Endodermal cell (in vitro differentiated cells): ENCODE results near the gene ARL3. TPM values are rescaled to one million over a fixed set of nuclear protein-coding genes. Genes with fewer than 3 reads are reported as not detected.

Experiments
- DNase-seq: peaks from one replicate; pipeline ENCODE4 v3.0.0-alpha.2; 2017
- H3K27ac ChIP-seq: 2 replicates; pipeline ENCODE4 v1.5.1; 2013; ENCODE audit warnings: mild to moderate bottlenecking, low read depth, low read length, moderate library complexity
- H3K27me3 ChIP-seq: 2 replicates; pipeline ENCODE4 v1.6.1; 2013; ENCODE audit warnings: mild to moderate bottlenecking, low read length, moderate library complexity; ENCODE audit not compliant: insufficient read depth, control insufficient read depth, poor library complexity, severe bottlenecking
- H3K36me3 ChIP-seq: 2 replicates; pipeline ENCODE4 v1.7.0; 2013; ENCODE audit warnings: mild to moderate bottlenecking, low read length, moderate library complexity; ENCODE audit not compliant: control insufficient read depth, insufficient read depth
- H3K4me1 ChIP-seq: one replicate; pipeline ENCODE4 v1.7.0; 2013; ENCODE audit warnings: low read length; ENCODE audit not compliant: control insufficient read depth, insufficient read depth
- H3K4me3 ChIP-seq: 2 replicates; pipeline ENCODE4 v1.5.1; 2013; ENCODE audit warnings: mild to moderate bottlenecking, low read length, moderate library complexity
- H3K9ac ChIP-seq: 2 replicates; pipeline ENCODE4 v1.6.1; 2013; ENCODE audit warnings: mild to moderate bottlenecking, low read length, moderate library complexity; ENCODE audit not compliant: poor library complexity, severe bottlenecking; ENCODE audit errors: extremely low read depth
- H3K9me3 ChIP-seq: 2 replicates; pipeline ENCODE4 v1.6.1; 2013; ENCODE audit warnings: mild to moderate bottlenecking, low read length, moderate library complexity; ENCODE audit not compliant: control insufficient read depth
- H3K27ac Mint-ChIP-seq: 2 replicates; pipeline ENCODE4 v1.8.0; 2020; ENCODE audit warnings: mixed read lengths
- H3K27me3 Mint-ChIP-seq: 2 replicates; pipeline ENCODE4 v1.8.0; 2021; ENCODE audit warnings: mild to moderate bottlenecking, mixed read lengths; ENCODE audit not compliant: insufficient read depth
- H3K36me3 Mint-ChIP-seq: 2 replicates; pipeline ENCODE4 v1.8.0; 2020; ENCODE audit warnings: low read depth, mixed read lengths
- H3K4me1 Mint-ChIP-seq: 2 replicates; pipeline ENCODE4 v1.8.0; 2020; ENCODE audit warnings: mixed read lengths
- H3K4me3 Mint-ChIP-seq: 2 replicates; pipeline ENCODE4 v1.8.0; 2020; ENCODE audit warnings: mild to moderate bottlenecking, moderate library complexity, mixed read lengths
- H3K9me3 Mint-ChIP-seq: 2 replicates; pipeline ENCODE4 v1.8.0; 2020; ENCODE audit warnings: mild to moderate bottlenecking, mixed read lengths
- WGBS, 2 experiments: methylation state at CpG; one replicate each; pipeline versions ENCODE4 v1.1.5 to v1.1.7; 2013; ENCODE audit warnings: missing lambda C conversion rate in 2 of 2, mixed read lengths in 1 of 2; ENCODE audit not compliant: insufficient coverage in 1 of 2, insufficient read length in 1 of 2; 5-methylcytosine and 5-hydroxymethylcytosine counted together
- total RNA-seq, 2 donors: library from RNA; stranded (reverse); fragmentation: NEBNext Ultra II Directional in 1 of 2; extraction: Animal tissue kit (Norgen Biotek cat#: 25700) in 1 of 2; gene quantifications; 2 replicates in 1 of 2; 3 replicates in 1 of 2; pipeline ENCODE4 v1.2.1, GENCODE V29; 2021
- TF ChIP-seq, protein P1 (sequence below): fragments of 200-600 bp; sonication (generic); conservative IDR thresholded peaks from 2 replicates; pipeline ENCODE4 v1.5.0; 2021; ENCODE audit warnings: antibody characterized with exemption, mild to moderate bottlenecking

Gene ARL3
- total RNA-seq, 2 donors from 2014 or later = 20.3 to 25.6 TPM

GRCh38 chr10:102758240-102758932 lies 44.2 kb upstream of the ARL3 start:
- H3K27ac Mint-ChIP-seq = no peak overlapping the region
- no peak overlapping the region for H3K4me3 Mint-ChIP-seq
- H3K27me3 Mint-ChIP-seq = no peaks in the 10 kb centered on the region
- H3K4me3 ChIP-seq = no peak overlapping the region
- H3K27ac ChIP-seq = no peak overlapping the region
- DNase-seq = no peak
- TF ChIP-seq, protein P1, sequence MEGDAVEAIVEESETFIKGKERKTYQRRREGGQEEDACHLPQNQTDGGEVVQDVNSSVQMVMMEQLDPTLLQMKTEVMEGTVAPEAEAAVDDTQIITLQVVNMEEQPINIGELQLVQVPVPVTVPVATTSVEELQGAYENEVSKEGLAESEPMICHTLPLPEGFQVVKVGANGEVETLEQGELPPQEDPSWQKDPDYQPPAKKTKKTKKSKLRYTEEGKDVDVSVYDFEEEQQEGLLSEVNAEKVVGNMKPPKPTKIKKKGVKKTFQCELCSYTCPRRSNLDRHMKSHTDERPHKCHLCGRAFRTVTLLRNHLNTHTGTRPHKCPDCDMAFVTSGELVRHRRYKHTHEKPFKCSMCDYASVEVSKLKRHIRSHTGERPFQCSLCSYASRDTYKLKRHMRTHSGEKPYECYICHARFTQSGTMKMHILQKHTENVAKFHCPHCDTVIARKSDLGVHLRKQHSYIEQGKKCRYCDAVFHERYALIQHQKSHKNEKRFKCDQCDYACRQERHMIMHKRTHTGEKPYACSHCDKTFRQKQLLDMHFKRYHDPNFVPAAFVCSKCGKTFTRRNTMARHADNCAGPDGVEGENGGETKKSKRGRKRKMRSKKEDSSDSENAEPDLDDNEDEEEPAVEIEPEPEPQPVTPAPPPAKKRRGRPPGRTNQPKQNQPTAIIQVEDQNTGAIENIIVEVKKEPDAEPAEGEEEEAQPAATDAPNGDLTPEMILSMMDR = no peak
- peaks cover 9% of the 10 kb centered on the region for H3K4me1 ChIP-seq
- no peaks in the 10 kb centered on the region for H3K9me3 ChIP-seq
- no peaks in the 10 kb centered on the region for H3K9me3 Mint-ChIP-seq
- 78 to 93% methylated on average over 3 to 9 of the region's 9 CpGs for WGBS, 2 experiments
- no peak overlapping the region for H3K9ac ChIP-seq
- H3K27me3 ChIP-seq = no peaks in the 10 kb centered on the region
- H3K36me3 ChIP-seq = no peaks in the 10 kb centered on the region
- peaks cover 4% of the 10 kb centered on the region for H3K36me3 Mint-ChIP-seq
- H3K4me1 Mint-ChIP-seq = peaks cover 17% of the 10 kb centered on the region

- 97 to 100% methylated on average over 5 to 6 of the region's 6 CpGs for WGBS, 2 experiments
Measured at GRCh38 chr10:102757323-102757722, 43.1 kb upstream of the ARL3 start.

DNA sequence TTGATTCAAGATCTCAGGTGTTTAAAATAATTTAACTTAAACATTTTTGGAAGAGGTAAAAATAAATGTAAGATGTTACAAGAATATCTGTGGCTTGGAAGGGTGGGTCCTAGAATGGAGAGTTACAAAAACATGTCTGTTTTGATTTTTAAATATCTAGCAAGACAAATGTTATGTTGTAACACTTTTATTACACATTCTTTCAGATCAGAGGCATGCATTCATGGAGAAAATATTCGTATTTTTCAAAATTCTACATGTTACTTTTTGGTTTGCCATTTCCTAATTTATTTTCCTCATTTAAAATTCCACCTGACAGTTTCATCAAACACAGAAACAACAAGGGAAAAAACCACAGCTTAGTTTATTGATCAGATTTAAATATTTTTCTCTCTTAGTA lies 39.5 kb upstream of the ARL3 start:
- peaks cover 4% of the 10 kb centered on the region for H3K36me3 Mint-ChIP-seq
- Histone ChIP-seq H3K36me3 (no peaks in the 10 kb centered on the region), H3K4me3 (no peak overlapping the region), H3K27me3 (no peaks in the 10 kb centered on the region), H3K9me3 (no peaks in the 10 kb centered on the region), H3K4me1 (no peaks in the 10 kb centered on the region), H3K9ac (no peak overlapping the region), H3K27ac (no peak overlapping the region)
- H3K27me3 Mint-ChIP-seq = no peaks in the 10 kb centered on the region
- H3K9me3 Mint-ChIP-seq = no peaks in the 10 kb centered on the region
- DNase-seq = no peak
- TF ChIP-seq, protein P1 = no peak
- no peak overlapping the region for H3K4me3 Mint-ChIP-seq
- WGBS, 2 experiments = 90 to 100% methylated on average over 1 of the region's 1 CpG
- H3K4me1 Mint-ChIP-seq = peaks cover 12% of the 10 kb centered on the region
- H3K27ac Mint-ChIP-seq = no peak overlapping the region

More at GRCh38 chr10:102757323-102757722, 43.1 kb upstream of the ARL3 start:
- TF ChIP-seq, protein P1 = no peak
- Histone ChIP-seq H3K9me3 (no peaks in the 10 kb centered on the region), H3K4me3 (no peak overlapping the region), H3K36me3 (no peaks in the 10 kb centered on the region), H3K27ac (no peak overlapping the region), H3K4me1 (no peaks in the 10 kb centered on the region), H3K9ac (no peak overlapping the region), H3K27me3 (no peaks in the 10 kb centered on the region)
- H3K36me3 Mint-ChIP-seq = peaks cover 4% of the 10 kb centered on the region
- DNase-seq = no peak
- H3K4me3 Mint-ChIP-seq = no peak overlapping the region
- H3K4me1 Mint-ChIP-seq = peaks cover 13% of the 10 kb centered on the region
- H3K27ac Mint-ChIP-seq = no peak overlapping the region
- no peaks in the 10 kb centered on the region for H3K27me3 Mint-ChIP-seq
- no peaks in the 10 kb centered on the region for H3K9me3 Mint-ChIP-seq
